GM21786 (cell line): ENCODE data around the gene CCDC167.

Experiments used
- ATAC-seq: cut with Tn5 transposase; IDR thresholded peaks from one replicate; pipeline ENCODE4 v1.9.1; 2021; ENCODE audit not compliant: unreplicated experiment

CCDC167 gene

DNA sequence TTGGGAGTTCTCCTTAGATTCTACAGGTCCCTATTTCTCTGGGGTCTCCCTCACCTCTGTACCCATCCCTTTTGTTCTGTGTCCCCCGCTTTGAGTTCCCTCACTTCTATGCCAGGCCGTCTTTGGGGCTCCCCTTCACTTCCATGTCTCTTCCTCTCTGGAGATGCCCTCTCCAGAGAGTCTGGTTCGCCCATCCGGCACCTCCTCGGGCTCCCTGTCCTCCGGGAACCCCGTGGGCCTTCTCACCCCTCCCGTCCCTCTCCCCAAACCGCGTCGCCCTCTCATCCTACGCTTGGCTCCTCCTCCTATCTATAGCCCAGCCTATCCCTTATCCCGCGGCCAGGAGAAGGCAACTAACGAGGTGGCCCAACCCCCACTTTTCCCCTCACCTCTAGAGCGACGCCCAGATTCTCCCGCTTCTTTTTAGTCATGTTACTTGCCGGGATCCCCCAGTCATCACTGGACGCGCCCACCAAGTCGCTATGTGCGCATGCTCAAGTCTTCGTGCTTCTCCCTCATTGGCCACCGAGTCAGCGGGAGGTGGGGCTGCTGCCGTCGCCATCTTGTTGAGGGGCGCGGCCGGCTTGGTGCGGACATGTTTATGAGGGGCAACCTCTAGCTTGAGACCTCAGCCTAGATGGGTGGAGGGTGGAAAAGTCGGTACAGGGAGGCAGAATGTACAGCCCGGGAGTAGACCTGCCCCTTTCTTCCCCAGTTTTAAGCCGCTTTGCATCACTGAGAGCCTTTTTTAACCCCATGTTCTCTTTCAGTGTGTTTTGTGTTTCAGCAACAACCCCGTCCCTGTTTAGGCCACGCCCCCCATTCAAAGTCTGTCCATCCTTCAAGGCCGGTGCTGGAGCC is at the start of gene CCDC167:
CCDC167 (minus strand) TSS at position 461 of the 861 bp plus-strand sequence; CDS start at position 431, 30 bp downstream.
- ATAC-seq = peak; percentile 84

DNA sequence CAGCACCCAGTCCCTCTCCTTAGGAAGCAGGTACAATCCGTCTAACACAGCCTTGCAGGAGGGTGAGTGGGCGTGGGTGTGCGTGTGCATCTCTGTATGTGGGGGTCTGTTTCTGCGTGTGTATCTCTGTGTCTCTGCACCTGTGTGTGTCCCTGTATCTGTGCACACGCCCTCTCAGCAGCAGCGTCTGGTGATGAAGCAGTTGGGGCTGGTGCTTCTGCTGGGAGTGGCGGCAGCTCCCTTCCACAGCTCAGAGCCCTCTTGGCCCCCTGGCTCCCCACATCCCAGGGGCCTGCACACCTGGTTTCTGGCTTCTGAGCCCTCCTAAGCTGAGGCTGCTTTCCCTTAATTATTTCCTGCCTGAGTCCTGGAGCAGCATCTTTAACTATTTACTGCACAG is 49.5 kb upstream of the CCDC167 start:
- no peak for ATAC-seq

DNA sequence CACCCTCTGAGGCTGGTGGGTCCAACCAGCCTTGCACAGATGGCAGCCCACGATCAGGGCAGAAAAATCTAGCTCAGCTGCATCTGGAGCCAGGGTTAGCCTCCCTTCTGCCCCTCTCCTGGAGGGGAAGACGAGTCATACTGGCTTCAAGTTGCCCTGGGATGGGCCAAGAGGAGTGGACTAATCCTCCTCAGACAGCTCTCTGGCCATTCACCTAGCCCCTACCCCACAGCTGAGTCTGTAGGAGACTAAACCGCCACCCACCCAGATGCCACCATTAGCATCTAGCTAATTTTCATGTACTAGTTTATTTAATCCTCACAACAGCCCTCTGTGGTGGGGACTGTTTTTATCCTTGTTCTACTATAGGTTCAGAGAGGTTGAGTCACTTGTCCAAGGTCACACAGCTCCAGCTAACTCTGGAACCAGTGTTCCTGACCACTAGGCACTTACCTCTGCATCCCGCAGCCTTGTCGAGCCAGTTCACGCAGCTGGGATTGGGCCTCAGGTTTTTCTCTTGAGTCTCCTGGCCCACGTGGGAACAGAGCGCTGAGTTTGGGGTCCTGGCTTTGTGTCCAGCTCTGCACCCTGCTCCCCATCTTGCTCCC is 48.5 kb upstream of the CCDC167 start:
- no peak for ATAC-seq

DNA sequence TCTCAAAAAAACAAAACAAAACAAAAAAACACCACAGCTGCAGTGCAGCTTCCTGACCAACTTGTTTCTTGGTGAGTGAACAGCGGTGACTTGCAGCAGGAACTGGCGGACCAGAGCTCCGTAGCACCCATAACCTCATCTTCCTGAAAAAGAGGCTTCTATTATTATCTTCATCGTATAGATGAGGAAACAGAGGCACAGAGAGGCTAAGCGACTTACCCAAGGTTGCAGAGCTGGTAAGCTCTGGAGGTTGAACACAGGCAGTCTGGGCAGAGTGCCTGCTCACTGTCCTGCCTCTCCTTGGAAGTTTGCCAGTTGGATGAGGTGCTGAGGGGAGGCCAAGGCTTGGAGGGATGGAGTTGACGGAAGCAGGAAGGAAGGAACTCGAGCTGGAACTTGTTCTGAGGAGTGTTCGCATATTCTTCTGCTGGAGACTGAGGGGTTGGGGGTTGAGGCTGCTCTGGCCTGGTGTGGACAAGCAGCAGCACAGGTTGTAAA is 47.9 kb upstream of the CCDC167 start:
- no peak for ATAC-seq

DNA sequence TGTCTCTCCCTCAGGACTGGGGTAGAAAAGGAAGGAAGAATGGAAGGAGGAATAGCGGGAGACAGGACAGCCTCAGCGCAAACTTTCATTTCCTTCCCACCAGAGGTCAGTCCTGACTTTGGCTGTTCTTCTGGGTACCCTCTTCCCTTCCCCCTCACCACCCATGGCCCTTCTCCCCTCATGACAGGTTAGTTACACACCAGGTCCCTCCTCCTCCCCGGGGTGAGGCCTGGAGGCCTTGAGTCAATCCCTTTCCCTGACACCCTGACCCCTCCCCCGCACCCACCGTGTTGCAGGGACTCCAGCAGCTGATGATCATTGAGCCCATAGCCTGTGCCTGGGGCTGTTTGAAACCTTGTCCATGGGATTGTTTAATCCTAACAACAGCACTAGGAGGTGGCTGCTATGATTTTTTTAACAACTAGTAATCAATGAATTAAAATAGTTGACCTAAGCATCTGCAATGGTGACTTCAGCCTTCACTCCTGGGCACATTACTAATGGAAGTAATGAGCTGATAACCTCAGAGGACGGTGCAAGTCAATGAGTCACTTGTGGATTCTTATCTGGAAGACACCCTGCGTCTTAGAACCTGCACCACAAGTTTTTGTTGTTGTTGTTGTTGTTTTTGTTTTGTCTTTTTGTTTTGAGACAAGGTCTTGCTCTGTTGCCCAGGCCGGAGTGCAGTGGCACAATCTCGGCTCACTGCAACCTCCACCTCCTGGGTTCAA is 46.6 kb upstream of the CCDC167 start:
- ATAC-seq = no peak

DNA sequence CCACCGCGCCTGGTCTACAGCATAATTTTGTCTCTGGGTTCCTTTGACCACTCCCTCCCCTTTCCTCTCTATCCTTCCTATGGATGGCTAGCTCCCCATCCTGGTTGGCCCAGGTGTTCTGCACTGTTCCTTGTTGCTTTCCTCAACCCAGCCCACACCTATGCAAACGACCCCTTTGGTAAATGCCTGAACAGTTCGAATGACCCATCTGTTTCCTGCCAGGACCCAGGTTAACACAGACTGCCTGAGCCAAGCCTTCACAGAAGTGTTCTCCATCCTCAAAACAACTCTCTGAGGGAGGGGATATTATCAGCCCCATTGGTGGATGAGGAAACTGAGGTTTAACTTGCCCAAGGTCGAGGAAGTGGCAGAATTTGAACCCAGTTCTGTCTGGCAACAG is 44.8 kb upstream of the CCDC167 start:
- ATAC-seq = no peak

DNA sequence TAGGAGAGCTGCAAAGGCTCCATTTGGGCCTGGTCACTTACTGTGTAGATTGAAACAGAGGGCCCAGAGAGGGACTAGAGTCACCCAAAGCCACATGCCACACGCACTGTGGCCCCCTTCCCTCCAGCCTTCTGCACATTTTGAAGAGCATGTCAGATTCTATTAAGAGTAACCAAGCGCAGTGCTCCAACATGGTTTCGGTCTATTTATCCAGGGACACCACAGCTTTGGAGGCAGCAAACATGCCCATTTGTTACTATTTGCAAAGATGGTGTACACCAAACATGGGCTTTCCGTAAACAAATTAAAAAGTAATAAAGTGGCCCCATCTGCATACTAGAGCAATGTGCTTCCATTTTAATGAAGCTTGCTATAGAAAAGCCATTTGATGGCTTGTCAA is 43.7 kb upstream of the CCDC167 start:
- no peak for ATAC-seq

DNA sequence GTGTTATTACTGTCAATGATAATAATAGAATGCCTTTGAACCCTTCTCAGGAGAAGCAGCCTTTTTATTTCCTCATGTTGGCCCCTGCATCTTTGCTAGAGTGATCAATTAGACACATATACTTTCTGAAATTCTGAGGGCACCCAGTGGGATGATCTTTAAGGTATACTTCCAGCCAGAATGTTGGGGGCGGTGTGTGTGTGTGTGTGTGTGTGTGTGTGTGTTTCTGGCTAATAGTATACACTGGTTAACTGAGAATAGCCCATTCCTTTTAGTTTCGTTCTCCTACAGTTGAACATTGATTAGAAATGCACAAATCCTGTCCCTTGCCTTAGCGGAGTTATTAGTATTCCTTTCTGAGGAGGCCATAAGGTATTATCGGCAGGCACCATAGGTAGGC is 41.7 kb upstream of the CCDC167 start:
- no peak for ATAC-seq

DNA sequence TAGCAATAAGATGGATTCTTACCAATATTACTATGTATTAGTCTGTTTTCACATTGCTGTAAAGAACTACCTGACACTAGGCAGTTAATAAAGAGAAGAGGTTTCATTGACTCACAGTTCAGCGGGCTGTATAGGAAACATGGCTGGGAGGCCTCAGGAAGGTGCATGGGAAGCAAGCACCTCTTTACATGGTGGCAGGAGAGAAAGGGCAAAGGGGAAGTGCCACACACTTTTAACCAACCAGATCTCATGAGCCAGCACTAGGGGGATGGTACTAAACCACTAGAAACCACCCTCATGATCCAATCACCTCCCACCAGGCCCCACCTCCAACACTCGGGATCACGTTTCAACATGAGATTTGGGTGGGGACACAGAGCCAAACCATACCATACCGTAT is 40.7 kb upstream of the CCDC167 start:
- ATAC-seq = no peak

DNA sequence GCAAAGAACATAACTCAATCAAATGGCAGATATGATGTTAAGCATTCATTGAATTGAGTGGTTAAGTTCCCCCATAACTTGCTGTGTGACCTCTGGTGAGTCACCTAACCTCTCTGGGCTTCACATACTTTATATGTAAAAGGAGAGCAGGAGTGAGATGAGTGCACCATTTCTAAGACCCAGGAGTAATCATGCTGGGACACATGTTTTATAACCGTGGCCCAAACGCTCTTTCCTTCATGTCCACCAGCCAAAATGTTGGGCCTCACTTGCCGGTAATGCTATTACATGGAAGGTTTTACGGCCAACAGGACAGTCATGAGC is 40.3 kb upstream of the CCDC167 start:
- no peak for ATAC-seq

DNA sequence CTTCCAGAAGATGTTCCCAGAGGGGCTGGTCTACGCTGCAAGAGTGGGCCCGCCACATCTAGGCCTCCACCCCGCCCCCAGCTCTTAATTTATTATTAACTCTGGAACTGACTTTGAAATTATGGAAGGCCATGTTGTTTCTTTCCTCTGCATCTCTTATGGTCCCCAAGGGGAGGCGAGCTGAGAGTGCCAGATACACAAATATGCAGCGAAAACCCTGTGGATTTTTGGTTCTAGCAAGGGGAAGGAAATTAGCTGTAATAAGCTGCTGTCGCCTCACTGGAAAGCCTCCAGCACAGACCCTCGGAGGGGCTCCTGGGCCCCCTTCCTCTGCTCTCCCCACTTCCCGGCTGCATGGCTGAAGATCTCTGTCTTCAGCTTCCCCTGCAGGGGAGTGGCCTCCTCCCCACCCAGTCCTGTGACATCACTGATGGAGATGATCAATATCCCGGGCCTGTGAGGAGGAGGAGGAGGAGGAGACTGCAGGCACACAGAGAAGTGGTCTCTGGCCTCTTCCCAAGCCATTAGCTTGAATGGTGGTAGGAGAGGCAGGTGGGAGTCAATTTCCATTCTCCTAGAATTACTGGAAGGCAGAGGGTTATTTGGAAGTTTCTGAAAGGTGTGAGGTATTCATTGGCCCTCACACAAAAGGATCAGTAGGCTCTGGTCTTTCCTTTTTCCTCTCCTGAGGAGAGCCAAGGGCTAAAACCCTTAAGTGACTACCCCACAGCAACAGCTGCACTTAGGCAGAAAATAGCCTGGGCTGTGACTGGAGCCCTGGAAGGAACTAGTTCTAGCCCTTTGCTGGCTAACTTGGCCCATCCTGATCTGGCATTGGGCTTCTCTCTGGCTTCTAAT is 39.7 kb upstream of the CCDC167 start:
- no peak for ATAC-seq

DNA sequence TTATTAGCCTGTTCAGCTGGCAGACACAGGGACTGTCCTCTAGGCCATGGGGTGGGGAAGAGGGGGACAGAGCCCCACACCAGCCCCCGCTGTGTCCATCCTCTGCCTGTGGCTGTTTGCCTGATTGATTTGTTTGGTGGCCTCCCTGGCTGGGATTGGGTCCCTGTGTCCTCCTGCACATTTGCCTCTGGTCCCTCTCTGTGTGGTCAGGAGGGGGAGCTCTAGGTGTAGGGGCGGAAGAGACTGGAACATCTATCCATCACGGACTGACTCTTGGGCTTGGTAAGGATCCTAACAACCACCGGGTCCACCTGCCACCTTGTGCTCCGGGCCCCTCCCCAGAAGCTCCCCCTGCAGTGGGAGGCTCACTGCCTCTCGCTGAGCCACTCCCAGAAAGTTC is 38.4 kb upstream of the CCDC167 start:
- ATAC-seq = no peak

DNA sequence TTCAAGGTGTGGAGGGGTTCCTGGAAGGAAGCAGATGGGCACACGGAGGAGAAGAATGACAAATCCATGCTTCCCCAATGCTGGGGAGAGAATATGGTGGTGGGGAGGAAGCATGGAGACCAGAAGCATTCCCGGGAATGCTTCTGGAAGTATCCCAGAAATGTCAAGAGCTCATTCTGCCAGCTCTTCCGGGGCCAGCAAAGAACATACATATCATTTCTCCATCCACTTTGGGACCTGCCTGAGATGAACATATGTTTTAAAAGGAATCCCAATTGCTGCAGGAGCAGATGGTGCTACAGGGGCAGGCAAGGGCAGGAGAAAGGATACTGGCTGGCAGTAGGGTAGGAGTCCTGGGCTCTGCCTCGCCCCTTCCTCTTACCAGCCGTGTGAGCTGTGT is 37.9 kb upstream of the CCDC167 start:
- ATAC-seq = no peak

DNA sequence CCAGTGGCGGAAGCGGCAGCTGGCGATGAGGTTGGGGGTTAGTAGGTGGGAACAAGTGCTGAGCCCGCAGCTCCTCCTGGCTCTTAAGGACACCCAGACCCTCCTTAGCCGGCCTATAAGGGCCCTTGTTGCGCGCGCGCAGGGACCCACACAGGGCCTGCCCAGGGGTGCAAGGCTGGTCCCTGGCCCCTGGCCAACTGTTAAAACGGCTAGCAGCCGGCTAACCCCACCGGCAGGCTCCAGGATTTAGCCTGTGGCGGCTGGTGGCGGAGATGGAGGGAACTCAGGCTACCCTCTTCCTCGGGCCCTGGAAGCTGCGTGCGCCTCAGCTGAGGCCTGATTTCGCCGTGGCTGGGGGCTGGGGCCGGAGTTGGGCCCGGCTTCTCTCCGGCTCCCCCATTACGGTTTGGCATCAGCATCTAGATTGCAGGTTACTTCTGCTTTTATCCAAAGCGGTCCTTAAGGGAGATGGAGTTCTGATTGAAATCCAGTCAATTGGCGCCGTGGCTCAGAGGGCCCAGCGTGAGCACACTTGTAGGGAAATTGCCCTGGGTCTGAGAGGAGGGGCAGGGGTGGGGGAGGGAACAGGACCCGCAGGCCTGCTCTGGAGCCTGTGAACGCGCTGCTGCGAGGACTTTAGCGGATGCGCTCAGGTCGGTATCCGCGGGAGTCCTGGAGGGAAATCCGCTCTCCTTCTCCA is 36.9 kb upstream of the CCDC167 start:
- ATAC-seq = no peak

DNA sequence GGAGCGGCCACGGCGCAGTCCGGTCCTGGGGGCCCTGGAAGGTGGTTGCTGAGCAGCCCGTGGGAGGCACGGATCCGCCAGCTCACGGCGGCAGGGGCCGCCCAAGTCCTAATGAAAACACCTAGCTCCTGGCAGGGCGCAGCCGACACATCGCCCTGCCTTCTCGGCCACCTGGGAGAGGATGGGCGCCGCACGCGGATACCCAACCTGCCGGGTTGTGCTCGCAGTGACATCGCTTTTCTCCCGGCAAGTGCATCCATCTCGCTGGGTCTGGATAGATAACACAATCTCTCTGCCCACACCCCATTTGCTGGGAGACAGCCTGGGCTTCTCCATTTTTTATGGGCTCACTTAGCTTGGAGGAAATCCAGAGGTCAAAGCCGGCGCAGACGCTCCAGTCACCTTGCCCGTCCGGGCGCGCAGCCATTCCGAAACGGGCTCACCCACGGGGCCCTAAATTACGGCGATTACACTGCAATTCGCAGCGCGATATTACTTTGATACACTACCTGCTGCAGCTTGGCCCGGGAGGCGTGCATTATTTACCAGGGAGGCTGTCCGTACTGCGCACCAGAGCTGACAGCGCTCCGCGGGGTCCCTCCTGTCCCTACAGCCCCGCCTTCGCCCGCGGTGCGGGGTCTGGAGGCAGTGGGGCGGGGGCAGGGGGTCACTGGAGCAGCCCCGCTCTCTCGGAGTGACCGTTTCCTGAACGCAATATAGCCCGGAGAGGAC is 36.2 kb upstream of the CCDC167 start:
- no peak for ATAC-seq

DNA sequence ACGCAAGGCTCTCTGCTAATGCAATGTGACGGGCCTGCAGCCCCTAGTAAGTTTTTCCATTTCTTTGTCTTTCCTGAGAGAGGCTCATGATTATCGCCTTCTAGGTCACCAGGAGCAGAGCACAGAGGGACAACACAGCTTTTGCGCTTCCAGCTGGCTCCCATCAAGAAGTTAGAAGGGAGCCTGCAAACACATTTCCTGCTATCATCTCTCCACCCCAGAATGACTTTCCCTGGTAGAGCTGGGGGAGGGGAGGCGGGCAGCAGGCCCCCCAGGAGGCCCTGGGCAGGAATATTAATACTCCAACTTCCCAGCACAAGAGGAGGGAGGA is 35.7 kb upstream of the CCDC167 start:
- ATAC-seq = no peak

DNA sequence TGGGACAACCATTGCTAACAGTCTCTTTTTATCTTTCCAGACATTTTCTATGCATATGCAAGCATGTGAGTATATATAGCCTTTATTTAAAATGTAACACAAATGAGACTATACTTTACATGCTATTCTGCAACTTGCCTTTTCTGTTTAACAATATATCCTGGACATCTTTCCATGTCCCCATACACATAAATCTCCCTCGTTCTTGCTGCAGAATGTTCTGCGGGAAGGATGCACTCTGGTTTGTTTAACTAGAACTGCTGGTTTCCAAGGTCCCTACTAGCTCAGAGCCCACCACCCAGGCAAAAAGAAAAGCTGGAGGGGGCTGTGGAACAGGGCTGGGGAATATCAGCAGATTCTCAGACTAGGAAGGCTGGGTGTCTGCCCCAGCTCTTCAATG is 35.2 kb upstream of the CCDC167 start:
- no peak for ATAC-seq

DNA sequence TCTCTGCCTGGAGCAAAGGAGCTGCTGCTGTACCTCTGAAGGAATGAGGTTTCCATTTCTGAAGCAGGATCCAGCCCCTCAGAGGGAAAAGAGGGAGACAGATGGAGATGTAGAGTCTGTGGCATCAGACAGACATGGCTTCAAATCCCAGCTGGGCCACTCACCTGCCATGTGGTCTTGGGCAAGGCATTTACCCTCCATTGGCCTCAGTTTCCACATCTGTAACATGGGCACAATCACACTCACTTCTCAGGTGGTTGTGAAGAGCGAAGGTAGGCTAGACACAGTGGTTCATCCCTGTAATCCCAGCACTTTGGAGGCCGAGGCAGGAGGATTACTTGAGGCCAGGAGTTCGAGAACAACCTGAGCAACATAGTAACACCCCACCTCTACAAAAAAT is 32.4 kb upstream of the CCDC167 start:
- no peak for ATAC-seq

DNA sequence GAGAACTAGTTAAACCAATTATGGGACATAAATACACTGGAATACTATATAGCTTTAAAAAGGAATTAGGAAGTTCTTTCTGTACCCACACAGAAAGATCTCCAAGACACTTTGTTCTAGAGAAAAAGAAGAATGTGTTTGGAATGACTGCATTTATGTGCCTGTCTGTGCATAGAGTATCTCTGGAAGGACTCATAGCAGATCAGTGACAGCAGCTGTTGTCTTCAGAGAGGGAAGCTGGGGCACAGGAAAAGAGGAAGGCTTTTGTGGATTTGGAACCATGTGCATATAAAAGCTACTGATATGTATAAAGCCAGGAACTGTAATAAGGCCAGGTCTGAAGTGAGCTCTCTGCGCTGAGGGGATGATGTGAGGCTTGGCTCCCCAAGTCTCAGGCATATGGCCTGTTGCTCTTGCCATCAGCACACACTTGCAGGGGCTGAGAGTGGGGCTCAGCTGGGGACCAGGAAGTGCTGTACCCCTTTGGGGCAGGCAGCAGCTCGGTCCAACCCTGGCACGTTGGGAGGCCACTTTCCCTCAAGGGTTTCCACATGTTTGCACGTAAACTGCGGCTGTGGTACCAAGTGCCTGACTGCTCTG is 31.8 kb upstream of the CCDC167 start:
- ATAC-seq = no peak
